Gastroesophageal sphincter (tissue), 4 donors: ENCODE data around the gene MEIKIN. TPM values are rescaled to one million over a fixed set of nuclear protein-coding genes. Genes with fewer than 3 reads are reported as not detected.

ENCODE experiments used
- ATAC-seq: fragments of 150-250 bp; one replicate; pipeline ENCODE4 v1.9.1; 2016; ENCODE audit warnings: mild to moderate bottlenecking, moderate library complexity
- H3K27ac ChIP-seq, 4 donors: fragments of 200-600 bp; sonication (generic) in 3 of 4; 1 replicate in 3 of 4; 2 replicates in 1 of 4; pipeline ENCODE4 v1.5.1; 2016 to 2019
- H3K27me3 ChIP-seq: fragments of 200-600 bp; sonication (generic); one replicate; pipeline ENCODE4 v1.5.1; 2019
- H3K36me3 ChIP-seq, 2 donors: fragments of 200-600 bp; sonication (generic); one replicate each; pipeline ENCODE4 v1.5.1; 2019; ENCODE audit warnings: control low read depth in 1 of 2
- H3K4me1 ChIP-seq, 3 donors: fragments of 200-600 bp; sonication (generic); 1 replicate in 2 of 3; 2 replicates in 1 of 3; pipeline ENCODE4 v1.5.1; 2016 to 2019; ENCODE audit warnings: control low read depth in 2 of 3
- H3K4me3 ChIP-seq, 2 donors: fragments of 200-600 bp; sonication (generic); one replicate each; pipeline ENCODE4 v1.5.1; 2019; ENCODE audit warnings: mild to moderate bottlenecking in 1 of 2, moderate library complexity in 1 of 2
- H3K9me3 ChIP-seq, 3 donors: fragments of 200-600 bp; sonication (generic); one replicate each; pipeline ENCODE4 v1.5.1; 2017 to 2019; ENCODE audit warnings: control low read depth in 2 of 3
- CTCF ChIP-seq, 4 experiments: fragments of 200-600 bp in 2 of 4; fragments of 450-650 bp in 2 of 4; sonication (generic) in 1 of 4; IDR thresholded peaks; one replicate each; pipeline ENCODE4 v1.5.1; 2017 to 2019; ENCODE audit warnings: antibody characterized with exemption in 4 of 4, mild to moderate bottlenecking in 2 of 4, moderate library complexity in 2 of 4
- EP300 ChIP-seq: sonication (generic); formaldehyde crosslinking; IDR thresholded peaks from one replicate; pipeline ENCODE4 v1.6.1; 2017; ENCODE audit warnings: antibody characterized with exemption, mild to moderate bottlenecking
- POLR2A ChIP-seq, 2 donors: fragments of 450-650 bp; IDR thresholded peaks; one replicate each; pipeline ENCODE4 v1.6.1; 2017; ENCODE audit warnings: antibody characterized with exemption in 2 of 2, mild to moderate bottlenecking in 2 of 2, moderate library complexity in 1 of 2
- POLR2AphosphoS5 ChIP-seq: sonication (generic); formaldehyde crosslinking; IDR thresholded peaks from one replicate; pipeline ENCODE4 v1.6.1; 2017; ENCODE audit warnings: antibody characterized with exemption
- WGBS, 2 donors: methylation state at CpG; one replicate each; pipeline ENCODE4 v1.1.5; 2018; ENCODE audit warnings: low coverage in 1 of 2; 5-methylcytosine and 5-hydroxymethylcytosine counted together
- total RNA-seq, 4 donors: library from RNA; depleted of rRNA; stranded (reverse); fragments of >200 nt; gene quantifications; one replicate each; pipeline ENCODE4 v1.1.0, GENCODE V29; 2016

MEIKIN gene
- total RNA-seq, 4 donors from 2014 or later = 0.66 to 4.0 TPM; not detected in 2

GRCh38 chr5:131991593-131992324 is 46.3 kb upstream of the MEIKIN start:
- no peaks in the 10 kb centered on the region for H3K4me1 ChIP-seq
- H3K4me3 ChIP-seq = no peak overlapping the region
- no peaks in the 10 kb centered on the region for H3K27me3 ChIP-seq
- 46 to 57% methylated on average over 4 to 6 of the region's 10 CpGs for WGBS, 2 donors
- no peaks in the 10 kb centered on the region for H3K9me3 ChIP-seq
- no peak for TF ChIP-seq POLR2A (IDR thresholded peaks at IDR 0.05)
- no peak for ATAC-seq
- no peaks in the 10 kb centered on the region for H3K36me3 ChIP-seq
- H3K27ac ChIP-seq = no peak overlapping the region

GRCh38 chr5:131990716-131991115 is 45.3 kb upstream of the MEIKIN start:
- no peak for ATAC-seq
- H3K27ac ChIP-seq = no peak overlapping the region
- no peaks in the 10 kb centered on the region for H3K36me3 ChIP-seq
- no peaks in the 10 kb centered on the region for H3K27me3 ChIP-seq
- H3K4me1 ChIP-seq = no peaks in the 10 kb centered on the region
- WGBS, 2 donors = 80 to 96% methylated on average over 2 to 8 of the region's 13 CpGs
- TF ChIP-seq POLR2AphosphoS5 = no peak
- no peak for TF ChIP-seq POLR2A (IDR thresholded peaks at IDR 0.05)
- no peak for TF ChIP-seq CTCF (IDR thresholded peaks at IDR 0.05)
- no peak for TF ChIP-seq EP300
- H3K9me3 ChIP-seq = no peaks in the 10 kb centered on the region
- H3K4me3 ChIP-seq = no peak overlapping the region

- peaks cover 0 to 7% (median under 1%) of the 10 kb centered on the region in 3 donors for H3K4me1 ChIP-seq
- no peak for ATAC-seq
- H3K27me3 ChIP-seq = no peaks in the 10 kb centered on the region
- TF ChIP-seq POLR2A (IDR thresholded peaks at IDR 0.05) (no peak), CTCF (IDR thresholded peaks at IDR 0.05) (no peak), EP300 (no peak), POLR2AphosphoS5 (no peak)
- H3K27ac ChIP-seq = no peak overlapping the region
- no peaks in the 10 kb centered on the region for H3K9me3 ChIP-seq
- no peak overlapping the region for H3K4me3 ChIP-seq
- H3K36me3 ChIP-seq = no peaks in the 10 kb centered on the region
- 95% methylated on average over 4 of the region's 6 CpGs; no CpG with 5 or more reads in 1 of the 2 donors for WGBS, 2 donors
These were observed 43.1 kb upstream of the MEIKIN start for GRCh38 chr5:131988601-131989000.

DNA sequence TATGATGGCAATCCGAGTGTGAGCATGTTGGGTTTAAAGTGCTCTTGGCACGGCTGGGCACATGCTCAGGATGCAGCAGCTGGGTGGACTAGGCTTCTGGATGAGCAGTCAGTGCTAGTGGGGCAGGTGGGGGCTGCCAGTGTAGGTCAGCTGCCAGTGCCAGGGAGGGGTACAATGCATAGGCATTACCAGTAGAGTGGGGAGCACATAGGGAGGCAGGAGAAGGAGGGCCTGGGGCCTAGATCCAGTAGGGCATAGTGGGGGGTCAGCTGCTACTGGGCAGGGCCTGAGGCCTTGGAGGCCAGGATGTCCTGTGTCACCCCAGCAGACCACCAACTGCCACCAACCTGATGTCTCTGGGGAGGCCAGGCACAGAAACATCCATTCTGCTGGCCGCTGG is 41.8 kb upstream of the MEIKIN start:
- Histone ChIP-seq H3K27ac (no peak overlapping the region), H3K4me1 (peaks cover 0 to 20% (median 10%) of the 10 kb centered on the region in 3 donors), H3K36me3 (no peaks in the 10 kb centered on the region), H3K27me3 (no peaks in the 10 kb centered on the region), H3K9me3 (no peaks in the 10 kb centered on the region), H3K4me3 (no peak overlapping the region)
- ATAC-seq = no peak
- WGBS, 2 donors = 100% methylated on average over 1 of the region's 3 CpGs; no CpG with 5 or more reads in 1 of the 2 donors
- TF ChIP-seq POLR2A (IDR thresholded peaks at IDR 0.05) = no peak
- TF ChIP-seq EP300 = no peak
- TF ChIP-seq CTCF (IDR thresholded peaks at IDR 0.05) = no peak
- no peak for TF ChIP-seq POLR2AphosphoS5

DNA sequence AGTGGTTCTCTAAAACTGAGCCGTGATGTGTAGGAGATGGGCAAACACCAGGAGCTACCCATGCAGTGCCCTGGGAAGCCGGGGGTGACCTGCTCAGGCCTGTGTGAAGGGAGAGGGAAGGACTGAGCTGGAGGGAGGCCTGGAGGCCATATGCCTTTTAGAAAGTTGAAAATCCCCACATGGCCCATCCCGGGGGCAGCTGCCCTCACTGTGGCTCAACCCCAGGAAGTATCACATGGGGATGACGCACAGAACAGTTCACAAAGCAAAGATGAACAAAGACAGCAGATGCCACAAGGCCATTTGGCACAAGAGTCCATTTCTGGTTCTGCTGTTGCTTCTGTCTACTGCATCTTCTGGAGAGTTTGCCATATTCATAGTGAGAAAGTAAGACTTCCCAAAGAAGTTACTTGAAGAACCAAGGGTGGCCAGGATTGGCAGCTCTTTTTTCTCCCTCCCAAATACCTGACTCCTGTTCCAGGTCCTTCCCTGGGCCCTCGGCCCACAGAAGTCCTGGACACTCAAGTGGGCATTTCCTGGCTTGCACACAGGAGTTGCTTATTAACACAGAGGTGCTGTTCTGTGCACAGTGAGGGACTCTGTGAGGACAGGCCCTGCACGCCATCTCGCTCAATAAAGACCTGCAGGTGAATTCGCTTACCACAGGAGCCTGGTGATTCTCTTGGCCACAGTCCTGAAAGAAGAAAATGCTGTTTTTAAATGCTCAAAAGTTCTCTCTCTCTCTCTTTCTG is 40.9 kb upstream of the MEIKIN start:
- Histone ChIP-seq H3K4me3 (no peak overlapping the region), H3K4me1 (peaks cover 0 to 20% (median 10%) of the 10 kb centered on the region in 3 donors), H3K27me3 (no peaks in the 10 kb centered on the region), H3K36me3 (no peaks in the 10 kb centered on the region), H3K9me3 (no peaks in the 10 kb centered on the region), H3K27ac (no peak overlapping the region)
- ATAC-seq = no peak
- WGBS, 2 donors = 81 to 100% methylated on average over 1 to 5 of the region's 8 CpGs
- TF ChIP-seq POLR2AphosphoS5 (no peak), POLR2A (IDR thresholded peaks at IDR 0.05) (no peak), CTCF (IDR thresholded peaks at IDR 0.05) (no peak), EP300 (no peak)
